Measurements from ENCODE around the gene FAAP20. TPM values are rescaled to one million over a fixed set of nuclear protein-coding genes. Genes with fewer than 3 reads are reported as not detected.

The FAAP20 gene
- total and polyA plus RNA-seq, 9 of the 15 experiments (the other 6 are each of a cell fraction or from before 2014, with no cell fraction given): 0.58 to 143 (median 9.9) TPM

GRCh38 chr1:2205191-2205952, 10.8 kb upstream of the FAAP20 start (continued):
- TF ChIP-seq ZBTB40 (IDR thresholded peaks at IDR 0.05): no peak; the same call in 1 of the 2 replicates
- TF ChIP-seq ZBTB40 (CRISPR knock-in tag; IDR thresholded peaks at IDR 0.05): 0 out of 2 replicates have a peak, but pooled peaks have one; percentile 49
- no peak for TF ChIP-seq ZNF184 (CRISPR knock-in tag; IDR thresholded peaks at IDR 0.05)
- no peak for TF ChIP-seq MYBL2 (IDR thresholded peaks at IDR 0.05; ENCODE audit: low read depth)
- no peak for TF ChIP-seq MYBL2 (CRISPR knock-in tag; IDR thresholded peaks at IDR 0.05; ENCODE audit: borderline replicate concordance)
- TF ChIP-seq CCAR2 (IDR thresholded peaks at IDR 0.05; ENCODE audit: low read depth, low read length): no peak
- no peak for TF ChIP-seq TFAM (CRISPR knock-in tag; conservative IDR thresholded peaks at IDR 0.05)
- TF ChIP-seq STAT5B (CRISPR knock-in tag; IDR thresholded peaks at IDR 0.05): no peak
- no peak for TF ChIP-seq ZFPM2 (CRISPR knock-in tag; IDR thresholded peaks at IDR 0.05)
- TF ChIP-seq ZNF707 (CRISPR knock-in tag; conservative IDR thresholded peaks at IDR 0.05): 0 out of 2 replicates have a peak, but pooled peaks have one; percentile 15
- TF ChIP-seq BACH1 (tag; IDR thresholded peaks at IDR 0.05): no peak
- no peak for TF ChIP-seq ZC3H8 (IDR thresholded peaks at IDR 0.05)
- TF ChIP-seq TFAP4 (CRISPR knock-in tag; IDR thresholded peaks at IDR 0.05; ENCODE audit: borderline replicate concordance): peak; percentile 97
- TF ChIP-seq ELF2 (CRISPR knock-in tag; IDR thresholded peaks at IDR 0.05): no peak
- TF ChIP-seq ZNF655 (CRISPR knock-in tag; IDR thresholded peaks at IDR 0.05): no peak
- no peak for TF ChIP-seq TRIM24 (IDR thresholded peaks at IDR 0.05)
- no peak for TF ChIP-seq STAG1 (CRISPR knock-in tag; IDR thresholded peaks at IDR 0.05; ENCODE audit: borderline replicate concordance)
- TF ChIP-seq ZNF830 (CRISPR knock-in tag; IDR thresholded peaks at IDR 0.05): peak; percentile 75; the same call in 1 of the 2 replicates
- TF ChIP-seq TCF7 (IDR thresholded peaks at IDR 0.05; ENCODE audit: borderline replicate concordance): no peak
